ENCODE measurements around the gene PSD4. TPM values are rescaled to one million over a fixed set of nuclear protein-coding genes. Genes with fewer than 3 reads are reported as not detected.
A peak's percentile ranks its signal among the peaks of the same experiment; 100 is the strongest.

The PSD4 gene
- total RNA-seq, 1 donor from 2014 or later = 1.6 TPM

DNA sequence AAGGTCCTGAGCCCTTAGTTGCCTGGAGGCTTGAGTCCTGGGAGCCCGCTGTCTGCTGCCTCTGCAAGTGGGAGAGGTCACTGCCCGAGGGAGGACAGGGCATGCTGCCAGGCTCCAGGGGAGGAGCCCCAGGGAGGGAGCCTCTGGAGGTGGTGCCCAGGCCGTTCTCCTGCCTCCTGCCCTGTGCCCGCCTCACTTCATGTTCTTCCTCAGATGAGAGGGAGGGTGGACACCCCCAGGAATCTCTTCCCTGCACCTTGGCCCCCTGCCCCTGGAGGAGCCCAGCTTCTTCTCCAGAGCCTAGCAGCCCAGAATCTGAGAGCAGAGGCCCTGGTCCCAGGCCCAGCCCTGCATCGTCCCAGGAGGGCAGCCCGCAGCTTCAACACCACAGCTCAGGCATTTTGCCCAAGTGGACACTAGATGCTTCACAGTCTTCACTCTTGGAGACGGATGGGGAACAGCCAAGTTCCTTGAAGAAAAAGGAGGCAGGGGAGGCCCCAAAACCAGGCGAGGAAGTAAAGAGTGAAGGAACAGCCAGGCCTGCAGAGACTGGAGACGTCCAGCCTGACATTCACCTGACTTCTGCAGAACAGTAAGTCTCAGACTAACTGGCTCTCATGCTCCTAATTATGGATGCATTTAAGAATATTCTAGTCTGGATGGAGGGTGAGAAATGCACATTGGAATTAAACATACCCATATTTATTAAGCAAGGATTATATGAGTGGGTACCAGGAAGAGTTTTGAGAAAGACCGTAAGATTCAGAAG is 12.1 kb downstream of the PSD4 start:
- Histone ChIP-seq H3K27me3 (ENCODE audit: control insufficient read depth in 3 of 3, insufficient read depth in 3 of 3, low read length in 3 of 3) (no peaks in the 10 kb centered on the region), H3K36me3 (ENCODE audit: control insufficient read depth in 3 of 3, insufficient read depth in 3 of 3, low read length in 3 of 3) (no peaks in the 10 kb centered on the region), H3K4me1 (ENCODE audit: control insufficient read depth in 3 of 3, insufficient read depth in 3 of 3, low read length in 3 of 3) (no peaks in the 10 kb centered on the region), H3K4me3 (ENCODE audit: low read length in 3 of 3) (no peak overlapping the region), H3K9me3 (ENCODE audit: control insufficient read depth in 3 of 3, low read length in 3 of 3) (no peaks in the 10 kb centered on the region), H3K27ac (ENCODE audit: low read depth, low read length) (no peak overlapping the region), H3K9ac (ENCODE audit: low read depth in 1 of 3, low read length in 3 of 3) (no peak overlapping the region)

- H3K36me3 ChIP-seq (ENCODE audit: control insufficient read depth in 3 of 3, insufficient read depth in 3 of 3, low read length in 3 of 3) = no peaks in the 10 kb centered on the region
- H3K27me3 ChIP-seq (ENCODE audit: control insufficient read depth in 3 of 3, insufficient read depth in 3 of 3, low read length in 3 of 3) = no peaks in the 10 kb centered on the region
- no peaks in the 10 kb centered on the region for H3K4me1 ChIP-seq (ENCODE audit: control insufficient read depth in 3 of 3, insufficient read depth in 3 of 3, low read length in 3 of 3)
- H3K27ac ChIP-seq (ENCODE audit: low read depth, low read length) = no peak overlapping the region
- no peak overlapping the region for H3K9ac ChIP-seq (ENCODE audit: low read depth in 1 of 3, low read length in 3 of 3)
- H3K4me3 ChIP-seq (ENCODE audit: low read length in 3 of 3) = no peak overlapping the region
- H3K9me3 ChIP-seq (ENCODE audit: control insufficient read depth in 3 of 3, low read length in 3 of 3) = no peaks in the 10 kb centered on the region
These were observed 12.6 kb downstream of the PSD4 start for GRCh38 chr2:113186433-113186796.

DNA sequence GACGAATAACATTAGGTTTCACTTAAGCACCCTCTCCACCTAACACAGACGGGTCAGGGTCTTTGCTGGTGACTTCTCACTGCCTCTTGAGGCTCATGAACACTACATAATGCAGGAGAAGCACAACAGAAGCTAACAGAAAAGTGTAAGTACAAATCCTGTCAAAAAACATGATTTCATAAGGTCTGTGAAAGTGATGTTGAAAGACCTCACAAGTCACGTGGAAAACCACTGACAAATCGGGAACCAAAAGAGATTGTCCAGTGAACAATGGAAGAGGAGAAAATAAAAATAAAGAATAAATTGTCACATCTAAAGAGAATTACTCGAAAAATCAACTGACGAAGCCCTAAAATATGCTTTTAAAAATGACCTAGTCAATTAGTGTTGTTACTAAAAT is 14.0 kb downstream of the PSD4 start:
- no peaks in the 10 kb centered on the region for H3K27me3 ChIP-seq (ENCODE audit: control insufficient read depth in 3 of 3, insufficient read depth in 3 of 3, low read length in 3 of 3)
- H3K9me3 ChIP-seq (ENCODE audit: control insufficient read depth in 3 of 3, low read length in 3 of 3) = no peaks in the 10 kb centered on the region
- H3K9ac ChIP-seq (ENCODE audit: low read depth in 1 of 3, low read length in 3 of 3) = no peak overlapping the region
- no peaks in the 10 kb centered on the region for H3K4me1 ChIP-seq (ENCODE audit: control insufficient read depth in 3 of 3, insufficient read depth in 3 of 3, low read length in 3 of 3)
- H3K4me3 ChIP-seq (ENCODE audit: low read length in 3 of 3) = no peak overlapping the region
- no peaks in the 10 kb centered on the region for H3K36me3 ChIP-seq (ENCODE audit: control insufficient read depth in 3 of 3, insufficient read depth in 3 of 3, low read length in 3 of 3)
- no peak overlapping the region for H3K27ac ChIP-seq (ENCODE audit: low read depth, low read length)

GRCh38 chr2:113190871-113191270 is 17.1 kb downstream of the PSD4 start:
- Histone ChIP-seq H3K4me1 (ENCODE audit: control insufficient read depth in 3 of 3, insufficient read depth in 3 of 3, low read length in 3 of 3) (no peaks in the 10 kb centered on the region), H3K27ac (ENCODE audit: low read depth, low read length) (no peak overlapping the region), H3K27me3 (ENCODE audit: control insufficient read depth in 3 of 3, insufficient read depth in 3 of 3, low read length in 3 of 3) (no peaks in the 10 kb centered on the region), H3K9ac (ENCODE audit: low read depth in 1 of 3, low read length in 3 of 3) (no peak overlapping the region), H3K9me3 (ENCODE audit: control insufficient read depth in 3 of 3, low read length in 3 of 3) (no peaks in the 10 kb centered on the region), H3K4me3 (ENCODE audit: low read length in 3 of 3) (no peak overlapping the region), H3K36me3 (ENCODE audit: control insufficient read depth in 3 of 3, insufficient read depth in 3 of 3, low read length in 3 of 3) (no peaks in the 10 kb centered on the region)

DNA sequence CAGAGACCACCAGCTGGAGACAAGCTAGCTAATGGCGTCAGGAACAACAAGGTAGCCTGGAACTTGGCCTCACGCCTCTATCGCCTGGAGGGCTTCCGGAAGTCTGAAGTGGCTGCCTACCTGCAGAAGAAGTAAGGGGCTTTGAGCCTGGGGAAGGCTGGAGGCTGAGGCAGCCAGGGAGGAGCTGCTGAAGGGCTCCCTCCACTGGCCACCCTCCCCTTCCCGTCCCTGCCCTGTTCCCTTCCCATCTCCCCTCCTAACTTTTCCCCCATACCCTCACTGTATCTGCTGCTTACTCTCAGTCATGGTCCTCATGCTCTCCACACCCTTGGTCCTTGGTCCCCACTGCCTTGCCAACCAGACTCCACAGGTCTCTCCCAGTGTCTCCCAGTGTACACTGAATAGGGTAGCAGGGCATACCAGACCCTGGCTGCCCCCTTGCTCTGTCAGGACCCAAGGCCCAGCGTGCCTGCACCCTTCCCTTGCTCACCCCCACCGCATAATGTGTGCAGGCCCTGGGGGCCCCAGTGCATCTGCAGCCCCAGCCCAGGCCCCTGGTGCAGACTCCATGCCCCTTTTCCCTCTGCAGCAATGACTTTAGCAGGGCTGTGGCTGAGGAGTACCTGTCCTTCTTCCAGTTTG is 18.8 kb downstream of the PSD4 start:
- Histone ChIP-seq H3K27ac (ENCODE audit: low read depth, low read length) (no peak overlapping the region), H3K27me3 (ENCODE audit: control insufficient read depth in 3 of 3, insufficient read depth in 3 of 3, low read length in 3 of 3) (no peaks in the 10 kb centered on the region), H3K4me1 (ENCODE audit: control insufficient read depth in 3 of 3, insufficient read depth in 3 of 3, low read length in 3 of 3) (no peaks in the 10 kb centered on the region), H3K4me3 (ENCODE audit: low read length in 3 of 3) (no peak overlapping the region), H3K9me3 (ENCODE audit: control insufficient read depth in 3 of 3, low read length in 3 of 3) (no peaks in the 10 kb centered on the region), H3K9ac (ENCODE audit: low read depth in 1 of 3, low read length in 3 of 3) (no peak overlapping the region), H3K36me3 (ENCODE audit: control insufficient read depth in 3 of 3, insufficient read depth in 3 of 3, low read length in 3 of 3) (no peaks in the 10 kb centered on the region)

GRCh38 chr2:113195923-113196501 is 22.2 kb downstream of the PSD4 start:
- no peak overlapping the region for H3K27ac ChIP-seq (ENCODE audit: low read depth, low read length)
- H3K27me3 ChIP-seq (ENCODE audit: control insufficient read depth in 3 of 3, insufficient read depth in 3 of 3, low read length in 3 of 3) = no peaks in the 10 kb centered on the region
- H3K9ac ChIP-seq (ENCODE audit: low read depth in 1 of 3, low read length in 3 of 3) = no peak overlapping the region
- H3K4me3 ChIP-seq (ENCODE audit: low read length in 3 of 3) = no peak overlapping the region
- peaks cover 0 to 11% (median 6%) of the 10 kb centered on the region in 3 donors for H3K4me1 ChIP-seq (ENCODE audit: control insufficient read depth in 3 of 3, insufficient read depth in 3 of 3, low read length in 3 of 3)
- H3K36me3 ChIP-seq (ENCODE audit: control insufficient read depth in 3 of 3, insufficient read depth in 3 of 3, low read length in 3 of 3) = no peaks in the 10 kb centered on the region
- H3K9me3 ChIP-seq (ENCODE audit: control insufficient read depth in 3 of 3, low read length in 3 of 3) = no peaks in the 10 kb centered on the region

- H3K4me3 ChIP-seq (ENCODE audit: low read length in 3 of 3) = no peak overlapping the region
- H3K4me1 ChIP-seq (ENCODE audit: control insufficient read depth in 3 of 3, insufficient read depth in 3 of 3, low read length in 3 of 3) = peaks cover 0 to 11% (median 6%) of the 10 kb centered on the region in 3 donors
- no peaks in the 10 kb centered on the region for H3K9me3 ChIP-seq (ENCODE audit: control insufficient read depth in 3 of 3, low read length in 3 of 3)
- no peaks in the 10 kb centered on the region for H3K36me3 ChIP-seq (ENCODE audit: control insufficient read depth in 3 of 3, insufficient read depth in 3 of 3, low read length in 3 of 3)
- no peak overlapping the region for H3K27ac ChIP-seq (ENCODE audit: low read depth, low read length)
- no peak overlapping the region for H3K9ac ChIP-seq (ENCODE audit: low read depth in 1 of 3, low read length in 3 of 3)
- H3K27me3 ChIP-seq (ENCODE audit: control insufficient read depth in 3 of 3, insufficient read depth in 3 of 3, low read length in 3 of 3) = no peaks in the 10 kb centered on the region
These were observed 23.1 kb downstream of the PSD4 start for GRCh38 chr2:113196839-113197238.

- no peaks in the 10 kb centered on the region for H3K36me3 ChIP-seq (ENCODE audit: control insufficient read depth in 3 of 3, insufficient read depth in 3 of 3, low read length in 3 of 3)
- H3K9ac ChIP-seq (ENCODE audit: low read depth in 1 of 3, low read length in 3 of 3) = no peak overlapping the region
These were observed 23.7 kb downstream of the PSD4 start for GRCh38 chr2:113197347-113198047.

GRCh38 chr2:113198048-113198789 is 24.4 kb downstream of the PSD4 start:
- Histone ChIP-seq H3K27ac (ENCODE audit: low read depth, low read length) (no peak overlapping the region), H3K9ac (ENCODE audit: low read depth in 1 of 3, low read length in 3 of 3) (peak overlapping the region in 2 of 3 donors; percentile 59 to 74)

More at GRCh38 chr2:113197347-113198047, 23.7 kb downstream of the PSD4 start:
- no peaks in the 10 kb centered on the region for H3K27me3 ChIP-seq (ENCODE audit: control insufficient read depth in 3 of 3, insufficient read depth in 3 of 3, low read length in 3 of 3)
- no peak overlapping the region for H3K27ac ChIP-seq (ENCODE audit: low read depth, low read length)
- no peak overlapping the region for H3K4me3 ChIP-seq (ENCODE audit: low read length in 3 of 3)
- peaks cover 0 to 11% (median 6%) of the 10 kb centered on the region in 3 donors for H3K4me1 ChIP-seq (ENCODE audit: control insufficient read depth in 3 of 3, insufficient read depth in 3 of 3, low read length in 3 of 3)
- H3K9me3 ChIP-seq (ENCODE audit: control insufficient read depth in 3 of 3, low read length in 3 of 3) = no peaks in the 10 kb centered on the region

More at GRCh38 chr2:113198048-113198789, 24.4 kb downstream of the PSD4 start:
- no peaks in the 10 kb centered on the region for H3K36me3 ChIP-seq (ENCODE audit: control insufficient read depth in 3 of 3, insufficient read depth in 3 of 3, low read length in 3 of 3)
- peak overlapping the region; percentile 63 to 84 (median 79) for H3K4me3 ChIP-seq (ENCODE audit: low read length in 3 of 3)
- no peaks in the 10 kb centered on the region for H3K27me3 ChIP-seq (ENCODE audit: control insufficient read depth in 3 of 3, insufficient read depth in 3 of 3, low read length in 3 of 3)
- peaks cover 0 to 11% (median 6%) of the 10 kb centered on the region in 3 donors for H3K4me1 ChIP-seq (ENCODE audit: control insufficient read depth in 3 of 3, insufficient read depth in 3 of 3, low read length in 3 of 3)
- no peaks in the 10 kb centered on the region for H3K9me3 ChIP-seq (ENCODE audit: control insufficient read depth in 3 of 3, low read length in 3 of 3)

Measured in skeletal muscle tissue (tissue), 4 donors.